ENCODE results near the gene ELAVL3. TPM values are rescaled to one million over a fixed set of nuclear protein-coding genes. Genes with fewer than 3 reads are reported as not detected.

ELAVL3 gene
- total and polyA plus RNA-seq, 4 donors = 0.13 to 0.56 TPM; not detected in 2

DNA sequence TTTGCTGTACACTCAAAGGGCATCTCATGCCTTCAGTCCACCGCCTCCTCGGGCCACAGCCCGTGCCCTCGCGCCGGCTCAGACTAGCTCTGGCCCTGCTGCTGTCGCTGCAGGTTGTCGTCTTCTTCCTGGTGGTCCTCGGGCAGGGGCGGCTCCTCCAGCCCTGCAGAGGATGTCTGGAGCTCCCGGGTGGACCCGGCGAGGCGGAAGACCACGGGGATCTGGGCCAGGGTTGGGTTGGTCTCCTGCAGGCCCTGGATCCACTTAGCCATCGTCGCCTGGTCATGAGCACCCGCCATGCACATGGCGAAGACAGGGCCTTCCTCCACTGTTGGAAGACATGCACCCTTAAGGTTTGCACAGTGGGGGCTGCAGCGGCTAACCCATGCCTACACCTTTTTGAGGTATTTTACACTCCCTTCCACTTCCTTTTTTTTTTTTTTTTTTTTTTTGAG is 25.3 kb upstream of the ELAVL3 start:
- Histone ChIP-seq H3K27me3 (ENCODE audit: control insufficient read depth in 1 of 2, insufficient read depth in 2 of 2, low read length in 1 of 2) (no peaks in the 10 kb centered on the region), H3K9me3 (ENCODE audit: control insufficient read depth, low read length) (no peaks in the 10 kb centered on the region), H3K4me3 (ENCODE audit: low read length in 2 of 2) (no peak overlapping the region), H3K4me1 (ENCODE audit: control insufficient read depth in 1 of 2, insufficient read depth in 2 of 2, low read length in 2 of 2) (no peaks in the 10 kb centered on the region), H3K36me3 (ENCODE audit: control insufficient read depth in 1 of 2, insufficient read depth in 2 of 2, low read length in 1 of 2) (peaks cover 0 to 2% of the 10 kb centered on the region in 2 donors), H3K27ac (ENCODE audit: low read depth in 1 of 2, low read length in 2 of 2) (no peak overlapping the region)
- intact Hi-C loops (cut with DNase I) = no loop called here
- 22 to 26% methylated on average over 20 of the region's 20 CpGs for WGBS, 2 donors
- no peak for DNase-seq
- ATAC-seq (ENCODE audit: low FRiP score) = peak; percentile 69

DNA sequence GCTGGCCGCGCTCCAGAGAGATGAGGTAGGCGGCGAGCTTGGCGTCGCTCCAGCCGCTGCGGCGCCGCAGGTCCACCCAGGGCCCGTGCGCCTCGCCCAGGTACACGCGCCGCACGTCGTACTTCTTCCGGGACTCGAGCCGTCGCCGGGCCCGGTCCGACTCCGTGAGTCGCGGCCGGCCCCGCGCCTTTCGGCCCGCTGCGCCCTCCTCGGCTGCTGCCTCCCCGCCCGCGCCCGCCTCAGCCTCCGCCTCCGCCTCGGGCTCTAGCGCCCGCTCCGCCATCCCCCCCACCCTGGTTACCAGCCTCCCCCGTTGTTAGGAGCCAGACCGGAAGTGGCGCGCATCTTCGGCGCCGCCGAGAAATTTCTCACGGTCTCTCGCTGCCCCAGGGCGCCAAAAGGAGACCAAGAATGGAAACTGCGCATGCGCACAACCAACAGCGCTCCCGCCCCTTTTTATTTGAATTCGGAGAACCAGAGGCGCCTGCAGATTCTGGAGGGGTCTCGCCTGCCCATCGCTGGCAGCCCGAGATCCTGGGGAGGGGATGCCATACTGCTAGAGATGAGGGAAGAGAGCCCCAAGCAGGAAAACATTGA is 24.8 kb upstream of the ELAVL3 start, which contains the start of gene ZNF653:
ZNF653 (minus strand) TSS at position 336 of the 597 bp plus-strand sequence; CDS start at position 283, 53 bp downstream.
- Histone ChIP-seq H3K36me3 (ENCODE audit: control insufficient read depth in 1 of 2, insufficient read depth in 2 of 2, low read length in 1 of 2) (peaks cover 0 to 2% of the 10 kb centered on the region in 2 donors), H3K27ac (ENCODE audit: low read depth in 1 of 2, low read length in 2 of 2) (peak within 1 kb of the TSS; percentile 71 to 79), H3K27me3 (ENCODE audit: control insufficient read depth in 1 of 2, insufficient read depth in 2 of 2, low read length in 1 of 2) (no peaks in the 10 kb centered on the region), H3K4me1 (ENCODE audit: control insufficient read depth in 1 of 2, insufficient read depth in 2 of 2, low read length in 2 of 2) (no peaks in the 10 kb centered on the region), H3K4me3 (ENCODE audit: low read length in 2 of 2) (peak within 1 kb of the TSS; percentile 14 to 89), H3K9me3 (ENCODE audit: control insufficient read depth, low read length) (no peaks in the 10 kb centered on the region)
- intact Hi-C loops (cut with DNase I) = no loop called here
- ATAC-seq (ENCODE audit: low FRiP score) (peak; percentile 93), DNase-seq (peak; percentile 96 to 97)
- WGBS, 2 donors = 0% methylated on average over 62 to 65 of the region's 65 CpGs

DNA sequence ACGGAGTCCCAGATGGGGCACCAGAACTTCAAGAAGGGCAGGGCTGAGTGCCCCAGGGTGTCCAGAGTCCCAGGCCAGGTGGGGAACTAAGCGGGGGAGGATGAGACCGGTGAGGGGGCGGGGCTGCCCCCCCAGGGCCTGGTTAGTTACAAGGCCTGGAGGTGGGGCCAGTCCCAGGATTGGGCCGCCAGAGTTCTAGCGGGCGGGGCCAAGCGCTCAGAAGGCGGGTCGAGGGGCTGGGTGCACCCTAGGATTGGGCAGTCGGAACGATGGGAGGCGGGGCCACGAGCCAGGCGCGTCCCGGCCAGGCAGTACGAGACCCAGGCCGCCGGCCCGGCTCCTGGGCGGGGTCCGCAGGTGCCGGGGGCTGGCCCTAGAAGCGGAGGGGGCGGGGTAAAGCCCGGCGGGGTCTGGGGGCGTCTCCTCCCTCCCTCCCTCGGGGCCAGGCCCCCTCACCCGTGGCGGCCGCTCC is 24.2 kb upstream of the ELAVL3 start:
- H3K4me3 ChIP-seq (ENCODE audit: low read length in 2 of 2) = peak overlapping the region; percentile 14 to 89
- no peaks in the 10 kb centered on the region for H3K9me3 ChIP-seq (ENCODE audit: control insufficient read depth, low read length)
- H3K4me1 ChIP-seq (ENCODE audit: control insufficient read depth in 1 of 2, insufficient read depth in 2 of 2, low read length in 2 of 2) = no peaks in the 10 kb centered on the region
- ATAC-seq (ENCODE audit: low FRiP score) (peak; percentile 96), DNase-seq (peak; percentile 98 to 99)
- peaks cover 0 to 2% of the 10 kb centered on the region in 2 donors for H3K36me3 ChIP-seq (ENCODE audit: control insufficient read depth in 1 of 2, insufficient read depth in 2 of 2, low read length in 1 of 2)
- peak overlapping the region; percentile 71 to 79 for H3K27ac ChIP-seq (ENCODE audit: low read depth in 1 of 2, low read length in 2 of 2)
- no peaks in the 10 kb centered on the region for H3K27me3 ChIP-seq (ENCODE audit: control insufficient read depth in 1 of 2, insufficient read depth in 2 of 2, low read length in 1 of 2)
- intact Hi-C loops (cut with DNase I) = no loop called here
- 0 to 1% methylated on average over 19 to 33 of the region's 33 CpGs for WGBS, 2 donors

DNA sequence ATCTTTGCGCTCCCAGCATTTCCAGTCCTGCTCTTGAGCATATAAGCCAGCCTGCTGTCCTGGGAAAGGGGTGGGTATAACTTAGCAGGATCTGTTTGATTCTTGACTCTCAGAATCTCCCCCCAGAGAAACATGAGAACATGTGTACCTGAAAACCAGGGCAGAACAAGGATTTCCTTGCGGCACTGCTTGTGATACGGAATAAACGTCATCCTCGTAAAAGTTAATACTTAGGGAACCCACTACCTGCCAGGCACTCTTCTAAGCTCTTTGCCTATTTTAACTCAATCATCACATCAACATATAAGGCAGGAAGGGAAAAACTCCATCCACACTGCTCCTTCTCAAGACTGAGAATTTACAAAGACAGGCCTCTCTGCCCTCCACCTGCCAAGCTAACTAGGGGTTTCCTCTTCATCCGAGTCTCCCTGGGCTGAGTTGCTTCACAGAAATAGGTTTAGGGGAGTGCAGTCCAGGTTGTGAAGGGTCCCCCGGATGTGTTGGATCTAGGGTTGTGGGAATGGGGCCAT is 23.7 kb upstream of the ELAVL3 start:
- Histone ChIP-seq H3K4me3 (ENCODE audit: low read length in 2 of 2) (no peak overlapping the region), H3K9me3 (ENCODE audit: control insufficient read depth, low read length) (no peaks in the 10 kb centered on the region), H3K27me3 (ENCODE audit: control insufficient read depth in 1 of 2, insufficient read depth in 2 of 2, low read length in 1 of 2) (no peaks in the 10 kb centered on the region), H3K36me3 (ENCODE audit: control insufficient read depth in 1 of 2, insufficient read depth in 2 of 2, low read length in 1 of 2) (peaks cover 0 to 2% of the 10 kb centered on the region in 2 donors), H3K4me1 (ENCODE audit: control insufficient read depth in 1 of 2, insufficient read depth in 2 of 2, low read length in 2 of 2) (no peaks in the 10 kb centered on the region), H3K27ac (ENCODE audit: low read depth in 1 of 2, low read length in 2 of 2) (peak overlapping the region in 1 of 2 donors; percentile 29)
- DNase-seq (no peak), ATAC-seq (ENCODE audit: low FRiP score) (no peak)
- WGBS, 2 donors = 38 to 45% methylated on average over 7 of the region's 7 CpGs
- intact Hi-C loops (cut with DNase I) = no loop called here

DNA sequence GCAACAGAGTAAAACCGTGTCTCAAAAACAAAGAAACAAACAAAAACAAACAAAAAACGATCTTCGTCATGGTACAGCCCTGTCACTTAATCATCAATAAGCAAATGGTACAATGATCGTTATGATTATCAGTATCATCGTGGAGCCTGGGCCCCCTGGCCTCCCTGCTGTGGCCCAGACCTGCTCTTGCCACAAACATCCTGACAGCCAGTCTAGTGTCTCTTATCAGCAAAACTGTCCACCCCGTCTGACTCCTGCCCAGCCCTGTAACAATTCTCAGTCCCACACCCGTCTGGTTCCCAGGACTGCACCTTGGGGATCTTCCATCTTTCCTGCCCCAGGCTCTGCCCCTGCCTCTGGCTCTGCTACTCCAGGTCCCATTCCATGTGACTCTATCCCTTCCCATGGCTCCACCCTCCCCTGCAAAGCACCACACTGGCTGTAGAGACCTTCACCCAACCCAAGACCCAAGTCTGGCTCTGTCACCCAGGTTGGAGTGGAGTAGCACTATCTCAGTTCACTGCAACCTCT is 19.1 kb upstream of the ELAVL3 start:
- H3K27me3 ChIP-seq (ENCODE audit: control insufficient read depth in 1 of 2, insufficient read depth in 2 of 2, low read length in 1 of 2) = no peaks in the 10 kb centered on the region
- no peak overlapping the region for H3K4me3 ChIP-seq (ENCODE audit: low read length in 2 of 2)
- no peak for ATAC-seq (ENCODE audit: low FRiP score)
- intact Hi-C loops (cut with DNase I) = loop anchor here in 1 of 2 donors (5.0 kb wide), 1 partner anchor 87 kb away; no protein-coding TSS in a partner anchor
- no peak overlapping the region for H3K27ac ChIP-seq (ENCODE audit: low read depth in 1 of 2, low read length in 2 of 2)
- no peak for DNase-seq
- H3K4me1 ChIP-seq (ENCODE audit: control insufficient read depth in 1 of 2, insufficient read depth in 2 of 2, low read length in 2 of 2) = no peaks in the 10 kb centered on the region
- H3K36me3 ChIP-seq (ENCODE audit: control insufficient read depth in 1 of 2, insufficient read depth in 2 of 2, low read length in 1 of 2) = peaks cover 0 to 7% of the 10 kb centered on the region in 2 donors
- no peaks in the 10 kb centered on the region for H3K9me3 ChIP-seq (ENCODE audit: control insufficient read depth, low read length)
- WGBS, 2 donors = 74 to 77% methylated on average over 7 of the region's 7 CpGs

DNA sequence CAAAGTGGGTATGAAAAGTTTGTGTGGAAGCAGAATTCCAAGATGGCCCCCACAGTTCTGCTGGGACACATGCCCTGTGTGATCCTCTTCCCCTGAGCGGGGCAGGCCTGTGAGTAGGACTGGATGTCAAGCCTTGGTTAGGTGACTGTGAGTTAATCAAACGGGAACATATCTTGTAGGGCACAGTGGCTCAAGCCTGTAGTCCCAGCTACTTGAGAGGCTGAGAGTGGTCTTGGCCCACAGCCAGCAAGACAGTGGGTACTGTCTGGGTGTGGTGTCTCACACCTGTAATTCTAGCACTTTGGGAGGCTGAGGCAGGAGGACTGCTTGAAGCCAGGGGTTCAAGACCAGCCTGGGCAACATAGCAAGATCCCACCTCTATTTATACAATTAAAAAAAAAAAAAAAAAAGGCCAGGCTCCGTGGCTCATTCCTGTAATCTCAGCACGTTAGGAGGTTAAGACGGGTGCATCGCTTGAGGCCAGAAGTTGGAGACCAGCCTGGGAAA is 18.4 kb upstream of the ELAVL3 start:
- Histone ChIP-seq H3K4me3 (ENCODE audit: low read length in 2 of 2) (no peak overlapping the region), H3K4me1 (ENCODE audit: control insufficient read depth in 1 of 2, insufficient read depth in 2 of 2, low read length in 2 of 2) (no peaks in the 10 kb centered on the region), H3K36me3 (ENCODE audit: control insufficient read depth in 1 of 2, insufficient read depth in 2 of 2, low read length in 1 of 2) (peaks cover 0 to 7% of the 10 kb centered on the region in 2 donors), H3K27me3 (ENCODE audit: control insufficient read depth in 1 of 2, insufficient read depth in 2 of 2, low read length in 1 of 2) (no peaks in the 10 kb centered on the region), H3K27ac (ENCODE audit: low read depth in 1 of 2, low read length in 2 of 2) (no peak overlapping the region), H3K9me3 (ENCODE audit: control insufficient read depth, low read length) (no peaks in the 10 kb centered on the region)
- intact Hi-C loops (cut with DNase I) = loop anchor here in 1 of 2 donors (5.0 kb wide), 1 partner anchor 88 kb away; no protein-coding TSS in a partner anchor
- ATAC-seq (ENCODE audit: low FRiP score) = no peak
- no peak for DNase-seq
- 87 to 88% methylated on average over 6 of the region's 6 CpGs for WGBS, 2 donors

DNA sequence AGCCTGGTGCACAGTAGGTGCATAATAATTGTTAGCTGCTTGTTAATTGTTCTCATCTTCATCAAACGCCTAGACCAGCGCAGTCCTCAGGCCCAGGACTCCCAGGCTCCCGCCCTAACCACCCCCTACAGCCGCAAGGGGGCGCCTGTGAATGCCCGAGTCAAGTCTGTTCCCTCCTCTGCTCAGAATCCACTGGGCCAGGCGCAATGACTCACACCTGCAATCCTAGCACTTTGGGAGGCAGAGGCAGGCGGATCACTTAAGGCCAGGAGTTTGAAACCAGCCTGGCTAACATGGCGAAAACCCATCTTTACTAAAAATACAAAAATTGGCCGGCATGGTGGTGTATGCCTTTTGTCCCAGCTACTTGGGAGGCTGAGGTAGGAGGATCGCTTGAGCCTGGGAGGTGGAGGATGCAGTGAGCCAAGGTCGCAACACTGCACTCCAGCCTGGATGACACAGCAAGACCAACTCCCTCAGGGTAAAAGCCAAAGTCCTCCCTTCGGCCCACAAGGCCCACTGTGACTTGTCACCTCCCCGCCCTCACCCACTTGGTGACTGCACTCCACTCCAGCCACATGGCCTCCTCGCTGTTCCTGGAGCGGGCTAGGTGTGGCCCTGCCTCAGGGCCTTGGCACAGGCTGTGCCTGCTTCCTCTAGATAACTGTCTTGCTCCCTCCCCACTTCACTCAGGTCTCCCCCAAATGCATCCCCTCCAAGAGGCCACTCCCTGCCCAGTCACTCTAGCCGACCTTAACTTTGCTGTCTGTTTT is 15.7 kb upstream of the ELAVL3 start:
- WGBS, 2 donors = 62 to 68% methylated on average over 17 of the region's 17 CpGs
- H3K4me1 ChIP-seq (ENCODE audit: control insufficient read depth in 1 of 2, insufficient read depth in 2 of 2, low read length in 2 of 2) = no peaks in the 10 kb centered on the region
- no peaks in the 10 kb centered on the region for H3K27me3 ChIP-seq (ENCODE audit: control insufficient read depth in 1 of 2, insufficient read depth in 2 of 2, low read length in 1 of 2)
- H3K36me3 ChIP-seq (ENCODE audit: control insufficient read depth in 1 of 2, insufficient read depth in 2 of 2, low read length in 1 of 2) = peaks cover 0 to 7% of the 10 kb centered on the region in 2 donors
- DNase-seq (peak; percentile 82 to 91), ATAC-seq (ENCODE audit: low FRiP score) (peak; percentile 69)
- no peak overlapping the region for H3K27ac ChIP-seq (ENCODE audit: low read depth in 1 of 2, low read length in 2 of 2)
- no peak overlapping the region for H3K4me3 ChIP-seq (ENCODE audit: low read length in 2 of 2)
- H3K9me3 ChIP-seq (ENCODE audit: control insufficient read depth, low read length) = no peaks in the 10 kb centered on the region
- intact Hi-C loops (cut with DNase I) = loop anchor here (1.0 to 5.0 kb wide), 2 partner anchors 91 kb away; no protein-coding TSS in a partner anchor

DNA sequence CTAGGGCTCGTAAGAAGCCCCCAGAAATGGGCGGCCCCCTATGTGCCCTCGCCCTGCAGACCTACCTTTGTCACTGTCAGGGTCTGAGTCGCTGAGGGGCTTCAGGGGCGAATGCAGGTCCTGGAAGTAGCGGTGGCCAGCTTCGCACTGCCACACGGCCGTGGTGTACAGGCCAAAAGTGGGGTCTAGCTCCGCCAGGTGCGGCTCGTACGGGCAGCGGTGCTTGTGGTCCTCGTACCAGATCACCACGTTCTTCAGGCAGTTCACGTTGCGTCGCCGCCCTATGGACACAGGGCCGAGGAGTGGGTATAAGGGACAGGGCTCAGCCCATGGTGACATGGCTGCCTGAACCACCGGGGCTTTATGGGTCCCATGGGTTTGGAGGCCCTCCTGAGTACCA is 15.0 kb upstream of the ELAVL3 start:
- H3K4me1 ChIP-seq (ENCODE audit: control insufficient read depth in 1 of 2, insufficient read depth in 2 of 2, low read length in 2 of 2) = no peaks in the 10 kb centered on the region
- H3K36me3 ChIP-seq (ENCODE audit: control insufficient read depth in 1 of 2, insufficient read depth in 2 of 2, low read length in 1 of 2) = peaks cover 0 to 5% of the 10 kb centered on the region in 2 donors
- ATAC-seq (ENCODE audit: low FRiP score) (no peak), DNase-seq (no peak)
- no peak overlapping the region for H3K4me3 ChIP-seq (ENCODE audit: low read length in 2 of 2)
- H3K27ac ChIP-seq (ENCODE audit: low read depth in 1 of 2, low read length in 2 of 2) = no peak overlapping the region
- no peaks in the 10 kb centered on the region for H3K9me3 ChIP-seq (ENCODE audit: control insufficient read depth, low read length)
- intact Hi-C loops (cut with DNase I) = loop anchor here (1.0 to 5.0 kb wide), 2 partner anchors 91 kb away; no protein-coding TSS in a partner anchor
- WGBS, 2 donors = 95% methylated on average over 22 of the region's 22 CpGs
- no peaks in the 10 kb centered on the region for H3K27me3 ChIP-seq (ENCODE audit: control insufficient read depth in 1 of 2, insufficient read depth in 2 of 2, low read length in 1 of 2)

All from aorta (tissue), 5 donors.